HG02763 (cell line): ENCODE data around the gene HEPHL1.
A peak's percentile ranks its signal among the peaks of the same experiment; 100 is the strongest.
"Not testable (repeated sequence)": the region's sequence is repeated elsewhere in the genome, so short reads cannot be mapped to it uniquely, and the experiment has no call there.

Experiments
- ATAC-seq: cut with Tn5 transposase; IDR thresholded peaks from one replicate; pipeline ENCODE4 v1.9.1; 2021; ENCODE audit warnings: mild to moderate bottlenecking, moderate library complexity; ENCODE audit not compliant: unreplicated experiment

The HEPHL1 gene

DNA sequence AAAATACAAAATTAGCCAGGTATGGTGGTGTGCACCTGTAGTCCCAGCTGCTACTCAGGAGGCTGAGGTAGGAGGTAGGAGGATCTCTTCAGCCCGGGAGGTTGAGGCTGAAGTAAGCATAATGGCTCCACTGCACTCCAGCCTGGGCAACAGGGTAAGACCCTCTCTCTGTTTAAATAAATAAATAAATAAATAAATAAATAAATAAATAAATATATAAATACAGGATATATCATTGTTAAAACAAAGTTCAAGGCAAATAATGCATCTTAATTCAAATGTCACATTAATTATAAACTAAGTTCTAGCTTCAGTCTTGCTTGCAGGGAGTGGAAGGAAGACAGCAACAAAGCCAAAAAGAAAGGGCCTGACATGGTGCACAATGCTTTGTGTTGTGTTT is 63.0 kb downstream of the HEPHL1 start:
- no peak for ATAC-seq

DNA sequence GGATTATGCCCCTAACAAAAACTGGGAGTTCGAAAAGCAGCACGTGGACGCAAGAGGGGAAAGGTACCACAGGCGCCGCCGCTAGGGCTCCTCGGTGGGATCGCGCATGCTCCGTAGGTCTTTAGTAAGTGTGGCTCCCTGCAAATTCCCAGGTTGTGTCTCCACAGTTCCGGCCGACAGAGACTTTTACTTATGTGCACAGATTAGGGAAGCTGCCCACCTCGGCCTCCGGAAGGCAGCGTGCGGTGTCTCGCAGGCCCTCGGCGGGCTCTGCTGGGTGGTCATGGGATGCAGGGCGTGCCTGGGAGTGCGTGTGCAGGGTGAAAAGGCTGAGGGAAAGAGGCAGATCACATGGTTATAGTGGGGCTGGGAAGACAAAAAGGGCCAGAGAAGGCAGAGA is 67.8 kb downstream of the HEPHL1 start:
- ATAC-seq = no peak

DNA sequence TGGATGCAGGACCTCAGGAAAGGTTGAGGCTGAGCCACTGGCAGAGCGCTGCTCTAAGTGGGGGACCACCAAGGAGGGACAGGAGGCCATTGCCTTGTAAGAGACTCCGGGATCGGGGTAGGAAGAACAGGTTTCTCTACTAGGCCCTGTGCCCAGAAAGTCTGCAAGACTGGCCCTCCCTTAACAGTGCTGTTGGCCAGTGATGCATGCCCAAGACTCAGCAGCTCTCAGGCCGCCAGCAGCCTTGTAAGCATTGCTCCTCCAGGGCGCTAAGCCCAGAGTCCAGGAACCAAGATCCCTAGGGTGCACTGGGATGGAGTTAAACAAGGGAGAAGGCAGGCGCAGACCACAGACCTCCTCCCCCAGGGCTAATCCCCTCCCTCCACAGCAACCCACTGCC is 68.2 kb downstream of the HEPHL1 start:
- no peak for ATAC-seq

DNA sequence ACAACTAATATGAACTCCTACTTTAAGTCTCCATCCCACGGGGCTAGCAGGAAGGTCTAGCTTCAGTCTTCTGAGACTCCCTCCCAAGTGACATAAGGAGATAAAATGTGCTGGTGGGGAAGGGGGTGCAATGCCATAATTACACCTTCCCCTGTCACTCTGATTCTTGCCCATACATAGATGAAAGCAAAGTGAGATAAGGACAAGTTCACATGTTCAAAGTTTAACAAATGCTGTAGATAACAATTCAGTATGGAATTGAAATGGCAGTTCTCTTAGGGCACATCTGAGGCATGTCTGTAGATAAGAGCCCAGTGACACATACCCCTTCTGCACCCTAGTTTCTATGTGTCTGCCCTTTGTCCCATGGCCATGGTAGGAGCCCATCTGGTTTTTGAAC is 69.2 kb downstream of the HEPHL1 start:
- ATAC-seq = no peak

DNA sequence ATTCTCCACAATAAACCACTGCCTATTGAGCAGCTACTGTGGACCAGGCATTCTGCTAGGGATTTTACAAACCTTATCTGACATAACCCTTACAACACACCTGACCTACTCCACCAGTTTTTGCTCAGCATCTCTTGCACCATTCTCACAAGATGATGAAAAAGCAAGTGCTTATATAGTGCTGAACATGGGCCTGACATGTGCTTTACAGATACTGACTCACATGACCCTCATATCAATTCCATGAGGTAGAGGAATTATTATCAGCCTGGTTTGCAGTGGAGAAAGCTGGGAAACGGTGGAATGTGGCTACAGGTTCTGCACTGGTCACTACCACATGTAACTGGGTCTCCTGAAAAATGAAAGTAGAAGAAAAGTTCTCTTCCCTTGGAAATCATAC is 69.9 kb downstream of the HEPHL1 start:
- ATAC-seq = no peak

DNA sequence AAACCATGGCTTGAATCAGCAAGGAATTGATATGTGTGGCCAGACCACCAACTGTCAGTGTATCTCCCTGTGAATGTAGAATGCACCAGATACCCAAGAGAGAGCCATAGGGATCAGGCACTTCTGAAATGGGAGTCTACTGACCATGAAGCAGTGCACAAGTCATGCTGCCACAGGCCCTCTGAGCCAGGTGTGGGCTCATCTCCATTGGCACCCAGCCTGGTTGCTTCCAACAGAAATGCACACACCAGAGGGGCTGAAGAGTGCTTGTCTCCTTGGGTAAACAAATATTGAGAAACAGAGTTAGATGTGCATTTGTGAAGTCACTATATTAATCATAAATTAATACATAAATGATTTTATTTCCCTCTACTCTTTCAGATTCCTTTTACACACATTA is 79.1 kb downstream of the HEPHL1 start:
- ATAC-seq = no peak

DNA sequence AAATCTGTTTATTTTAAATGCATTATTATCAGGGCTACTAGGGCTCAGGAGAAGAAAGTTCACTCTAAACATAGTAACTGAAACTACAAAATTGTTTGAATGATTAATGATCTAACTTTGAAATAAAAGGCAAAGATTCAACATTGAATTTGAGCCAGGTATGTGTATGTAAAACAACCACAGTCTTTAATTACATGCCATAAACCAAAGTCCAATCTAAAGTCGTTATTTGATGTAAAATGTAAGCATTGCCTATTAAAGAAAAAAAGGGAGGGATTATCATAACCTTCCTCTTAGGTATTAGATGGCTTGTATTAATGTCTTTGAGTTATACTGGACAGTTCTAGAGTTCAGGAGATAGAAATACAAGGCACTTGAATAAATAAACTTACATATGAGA is 82.3 kb downstream of the HEPHL1 start:
- no peak for ATAC-seq

DNA sequence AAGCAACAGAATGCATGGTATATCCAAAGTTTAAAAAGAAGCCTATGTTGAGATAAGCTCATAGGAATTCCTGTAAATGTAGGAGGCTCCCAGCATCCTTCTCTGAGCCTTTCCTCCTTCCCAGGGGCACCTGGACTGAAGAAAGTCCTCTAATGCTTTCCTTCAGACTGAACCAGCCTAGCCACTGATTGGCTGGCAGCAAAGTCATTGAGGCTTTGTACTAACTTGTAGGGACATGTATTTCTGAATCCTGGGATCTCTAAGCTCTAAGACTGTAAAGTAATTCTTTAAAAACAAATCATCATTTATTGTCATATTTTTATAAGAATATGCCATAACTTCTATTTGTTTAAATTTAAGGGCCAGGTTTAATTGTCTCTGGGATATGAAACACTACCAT is 83.6 kb downstream of the HEPHL1 start:
- no peak for ATAC-seq

DNA sequence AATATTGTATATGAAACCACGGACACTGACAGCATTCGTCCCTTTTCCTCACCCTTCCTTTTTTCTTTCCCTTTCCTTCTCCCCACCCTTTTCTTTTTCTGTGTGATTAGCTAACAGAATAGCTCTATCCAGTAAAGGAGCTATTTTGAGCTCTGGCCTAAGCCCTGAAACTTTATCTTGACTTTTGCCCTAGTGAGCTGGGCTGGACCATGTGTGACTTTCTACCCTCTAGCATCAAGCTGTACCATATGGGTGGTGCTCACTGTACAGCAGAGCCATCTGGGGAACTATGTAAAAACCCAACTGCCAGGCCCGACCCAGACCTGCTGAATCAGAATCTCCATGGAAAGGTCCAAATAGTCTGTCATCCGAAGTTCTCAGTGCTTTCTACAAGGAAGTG is 85.6 kb downstream of the HEPHL1 start:
- no peak for ATAC-seq

DNA sequence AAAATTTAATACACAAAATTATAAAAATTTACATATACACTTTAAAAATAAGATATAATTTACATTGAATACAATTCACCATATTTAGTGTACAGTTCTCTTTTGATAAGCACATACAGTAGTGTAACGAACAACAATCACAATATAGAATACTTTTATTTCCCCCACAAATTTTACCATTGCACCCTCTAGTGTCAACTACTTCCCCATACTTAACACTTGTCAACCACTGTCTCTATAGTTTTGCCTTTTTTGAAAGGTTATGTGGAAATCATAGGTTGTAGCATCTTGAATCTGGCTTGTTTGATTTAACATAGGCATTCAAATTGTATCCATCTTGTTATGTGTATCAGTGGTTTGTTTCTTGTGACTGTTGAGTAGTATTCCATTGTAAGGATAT is 86.2 kb downstream of the HEPHL1 start:
- no peak for ATAC-seq

DNA sequence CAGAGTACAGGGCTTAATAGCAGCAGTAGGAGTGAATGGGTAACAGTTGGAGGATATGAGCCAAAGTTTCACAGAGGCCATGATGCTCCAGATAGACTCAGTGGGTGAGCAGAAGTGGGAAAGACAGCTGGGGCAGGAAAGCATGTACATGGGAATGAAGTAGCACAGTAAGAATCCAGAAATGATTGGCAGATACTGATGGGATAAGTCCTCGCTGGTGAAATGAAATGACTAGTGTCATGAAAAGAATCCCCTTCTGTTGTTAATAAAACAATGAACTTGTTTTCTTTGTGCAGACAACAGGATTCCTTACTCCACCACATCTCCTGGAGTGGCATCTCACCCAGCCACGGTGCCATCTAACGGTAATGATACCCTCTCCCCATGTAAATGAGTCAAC is 90.1 kb downstream of the HEPHL1 start:
- no peak for ATAC-seq

DNA sequence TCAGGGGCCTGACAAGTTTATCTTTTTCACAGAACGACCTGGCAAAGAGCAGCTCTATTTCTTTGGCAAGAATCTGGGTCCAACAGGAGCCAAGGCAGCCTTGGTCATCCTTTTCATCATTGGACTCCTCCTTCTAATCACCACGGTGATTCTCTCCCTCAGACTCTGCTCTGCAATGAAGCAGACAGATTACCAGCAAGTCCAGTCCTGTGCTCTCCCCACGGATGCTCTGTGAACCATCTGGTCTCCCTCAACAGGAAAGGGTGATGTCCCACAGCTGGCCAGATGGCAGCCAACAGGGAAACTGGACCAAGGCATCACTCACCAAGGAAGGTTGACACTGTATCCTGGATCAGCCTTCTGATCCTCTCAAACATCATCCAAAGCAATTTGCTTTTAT is 90.5 kb downstream of the HEPHL1 start:
- ATAC-seq = no peak

DNA sequence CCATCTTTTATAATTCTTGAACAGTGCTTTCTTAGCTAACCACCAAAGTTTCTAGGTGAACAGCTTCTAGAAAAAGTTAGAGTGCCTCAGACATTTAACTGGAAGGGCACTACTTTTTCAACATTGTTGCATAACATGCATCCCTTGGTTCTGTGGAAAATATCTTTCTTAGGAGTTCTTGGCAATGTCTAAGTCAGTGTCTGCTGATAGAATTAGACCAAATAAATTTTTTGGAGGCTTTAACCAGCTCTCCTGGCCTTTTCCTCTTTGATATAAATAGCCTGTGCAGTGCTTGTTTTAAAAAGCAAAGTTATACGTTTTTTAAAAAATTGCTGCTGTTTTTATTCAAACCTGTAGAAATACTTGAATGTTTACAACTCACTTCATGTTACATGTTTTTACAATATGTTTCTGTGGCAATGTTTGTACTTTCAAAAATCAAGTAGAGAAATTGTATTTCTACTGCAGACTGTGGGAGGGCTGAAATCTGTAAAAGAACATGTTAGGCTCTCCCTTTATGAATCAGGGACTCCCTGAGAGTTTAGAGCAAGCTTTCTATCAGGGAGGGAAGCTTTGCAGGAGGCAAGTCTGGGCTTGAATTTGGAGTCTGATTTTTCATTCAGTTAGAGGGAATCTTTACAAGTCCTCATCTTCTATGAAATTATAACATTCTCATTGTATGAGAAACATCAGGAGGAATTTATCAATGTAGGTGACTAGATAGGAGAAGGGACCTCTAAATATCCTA is 91.2 kb downstream of the HEPHL1 start:
- no peak for ATAC-seq

DNA sequence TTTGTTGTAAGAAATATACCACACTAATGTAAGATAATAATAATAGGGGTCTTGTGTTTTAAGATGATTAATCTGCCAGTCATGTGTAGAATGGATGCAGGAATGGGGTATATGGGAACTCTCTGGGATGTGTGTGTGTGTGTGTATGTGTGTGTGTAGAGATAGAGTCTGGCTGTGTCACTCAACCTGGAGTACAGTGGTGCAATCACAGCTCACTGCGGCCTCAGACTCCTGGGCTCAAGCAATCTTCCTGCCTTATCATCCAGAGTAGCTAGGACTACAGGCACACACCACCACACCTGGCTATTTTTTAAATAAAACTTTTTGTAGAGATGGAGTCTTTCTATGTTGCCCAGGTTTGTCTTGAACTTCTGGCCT is 96.0 kb downstream of the HEPHL1 start:
- no peak for ATAC-seq

DNA sequence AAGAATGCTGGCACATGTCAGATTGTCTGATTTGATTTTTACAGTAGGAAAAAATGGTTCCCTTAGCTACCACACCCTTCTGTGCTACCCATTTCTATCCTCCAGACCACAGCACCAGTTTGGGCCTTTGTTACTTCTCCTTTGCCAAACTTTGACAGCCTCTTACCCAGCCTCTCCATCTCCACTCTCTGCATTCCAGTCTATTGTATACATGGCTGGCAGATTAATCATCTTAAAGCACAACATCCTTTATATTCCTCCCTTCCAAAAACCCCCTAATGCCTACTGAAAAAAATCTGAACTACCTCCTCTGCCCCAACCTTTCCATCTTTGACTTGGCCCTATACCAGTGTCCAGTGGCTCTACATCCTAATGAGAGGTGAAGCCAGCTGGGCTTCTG is 96.7 kb downstream of the HEPHL1 start:
- no peak for ATAC-seq

DNA sequence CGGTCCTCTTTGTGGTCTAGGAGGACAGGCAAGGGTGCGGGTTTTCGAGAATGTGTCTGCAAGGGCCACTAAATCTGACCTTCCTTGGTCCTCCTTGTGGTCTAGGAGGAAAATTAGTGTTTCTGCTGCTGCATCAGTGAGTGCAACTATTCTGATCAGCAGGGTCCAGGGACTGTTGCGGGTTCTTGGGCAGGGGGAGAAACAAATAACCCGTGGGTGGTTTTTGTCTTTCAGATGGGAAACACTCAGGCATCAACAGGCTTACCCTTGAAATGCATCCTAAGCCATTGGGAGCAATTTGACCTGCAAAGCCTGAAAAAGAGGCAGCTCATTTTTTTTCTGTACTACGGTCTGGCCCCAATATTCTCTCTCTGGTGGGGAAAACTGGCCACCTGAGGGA is 98.5 kb downstream of the HEPHL1 start:
- ATAC-seq = not testable (repeated sequence)

DNA sequence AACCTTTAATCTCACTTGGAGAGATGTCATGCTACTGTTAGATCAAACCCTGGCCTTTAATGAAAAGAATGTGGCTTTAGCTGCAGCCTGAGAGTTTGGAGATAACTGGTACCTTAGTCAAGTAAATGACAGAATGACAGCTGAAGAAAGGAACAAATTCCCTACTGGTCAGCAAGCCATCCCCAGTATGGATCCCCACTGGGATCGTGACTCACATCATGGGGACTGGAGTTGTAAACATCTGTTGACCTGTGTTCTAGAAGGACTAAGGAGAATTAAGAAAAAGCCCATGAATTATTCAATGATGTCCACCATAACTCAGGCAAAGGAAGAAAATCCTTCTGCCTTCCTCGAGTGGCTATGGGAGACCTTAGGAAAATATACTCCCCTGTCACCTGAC is 99.4 kb downstream of the HEPHL1 start:
- not testable (repeated sequence) for ATAC-seq

DNA sequence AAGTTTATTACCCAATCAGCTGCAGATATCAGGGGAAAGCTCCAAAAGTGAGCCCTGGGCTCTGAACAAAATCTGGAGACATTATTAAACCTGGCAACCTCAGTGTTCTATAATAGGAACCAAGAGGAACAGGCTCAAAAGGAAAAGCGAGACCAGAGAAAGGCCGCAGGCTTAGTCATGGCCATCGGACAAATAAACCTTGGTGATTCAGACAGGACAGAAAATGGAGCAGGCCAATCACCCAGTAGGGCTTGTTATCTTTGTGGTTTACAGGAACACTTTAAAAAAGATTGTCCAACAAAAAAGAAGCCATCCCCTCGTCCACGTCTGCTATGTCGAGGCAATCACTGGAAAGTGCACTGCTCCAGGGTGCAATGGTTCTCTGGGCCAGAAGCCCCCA is 99.8 kb downstream of the HEPHL1 start:
- no peak for ATAC-seq

DNA sequence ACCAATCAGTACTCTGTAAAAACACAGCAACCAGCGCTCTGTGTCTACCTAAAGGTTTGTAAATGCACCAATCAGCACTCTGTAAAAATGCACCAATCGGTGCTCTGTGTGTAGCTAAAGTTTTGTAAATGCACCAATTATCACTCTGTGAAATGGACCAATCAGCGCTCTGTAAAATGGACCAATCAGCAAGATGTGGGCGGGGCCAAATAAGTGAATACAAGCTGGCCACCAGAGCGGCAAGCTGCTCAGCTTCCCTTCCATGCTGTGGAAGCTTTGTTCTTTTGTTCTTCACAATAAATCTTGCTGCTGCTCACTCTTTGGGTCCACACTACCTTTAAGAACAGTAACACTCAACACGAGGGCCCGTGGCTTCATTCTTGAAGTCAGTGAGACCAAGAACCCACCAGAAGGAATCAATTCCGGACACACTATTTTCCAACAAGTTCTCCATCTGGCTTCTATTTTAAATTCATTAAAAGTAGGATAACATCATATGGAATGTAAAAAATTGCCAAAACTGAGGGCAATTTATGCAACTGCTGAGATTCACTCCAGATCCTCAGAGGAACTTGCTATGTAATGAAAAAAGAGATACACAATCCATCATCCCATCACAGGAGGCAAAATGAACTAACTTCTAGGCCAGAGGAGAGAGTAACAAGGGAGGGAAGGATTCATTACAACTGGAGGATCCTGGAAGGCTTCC is 104.4 kb downstream of the HEPHL1 start:
- ATAC-seq = no peak

DNA sequence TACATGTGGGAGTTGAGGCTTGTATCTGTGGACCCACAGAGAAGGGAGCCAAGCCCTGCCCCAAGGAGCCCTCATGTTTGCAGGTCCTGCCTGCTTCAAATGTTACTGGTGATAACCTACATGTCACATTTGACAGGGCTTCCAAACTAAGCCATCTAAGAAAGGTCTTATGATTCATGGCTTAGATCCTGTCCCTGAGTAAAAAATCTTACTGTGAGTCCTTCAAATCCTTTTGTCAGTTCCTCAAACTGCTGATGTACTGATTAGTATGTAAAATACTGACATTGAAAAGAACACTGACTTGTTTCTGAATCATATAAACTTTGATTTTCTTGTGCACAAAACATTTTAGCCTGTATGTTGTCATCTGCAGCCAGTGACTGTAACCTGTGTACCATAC is 106.5 kb downstream of the HEPHL1 start:
- ATAC-seq = no peak

DNA sequence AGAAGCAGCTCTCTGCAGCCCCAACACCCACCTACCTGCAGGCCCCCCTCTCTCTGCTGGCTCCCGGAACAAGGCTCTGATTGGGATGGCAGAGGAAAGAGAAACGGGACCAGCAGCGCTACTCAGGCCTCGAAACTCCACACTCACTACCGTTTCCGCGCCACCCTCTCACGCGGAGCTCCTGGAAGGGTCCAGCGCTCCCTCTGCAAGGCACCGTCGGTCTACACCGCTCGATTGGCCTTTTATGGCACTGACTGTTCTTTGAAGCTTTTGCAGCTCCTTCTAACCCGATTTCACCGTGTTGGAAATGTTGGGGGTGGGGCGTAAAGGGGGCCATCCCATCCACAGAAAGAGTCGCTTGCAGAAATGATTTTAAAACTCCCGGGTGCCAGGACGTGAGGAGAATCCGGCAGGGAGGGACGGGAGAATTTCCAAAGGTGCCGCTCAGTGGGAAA is 107.2 kb downstream of the HEPHL1 start:
- peak; percentile 17 for ATAC-seq

DNA sequence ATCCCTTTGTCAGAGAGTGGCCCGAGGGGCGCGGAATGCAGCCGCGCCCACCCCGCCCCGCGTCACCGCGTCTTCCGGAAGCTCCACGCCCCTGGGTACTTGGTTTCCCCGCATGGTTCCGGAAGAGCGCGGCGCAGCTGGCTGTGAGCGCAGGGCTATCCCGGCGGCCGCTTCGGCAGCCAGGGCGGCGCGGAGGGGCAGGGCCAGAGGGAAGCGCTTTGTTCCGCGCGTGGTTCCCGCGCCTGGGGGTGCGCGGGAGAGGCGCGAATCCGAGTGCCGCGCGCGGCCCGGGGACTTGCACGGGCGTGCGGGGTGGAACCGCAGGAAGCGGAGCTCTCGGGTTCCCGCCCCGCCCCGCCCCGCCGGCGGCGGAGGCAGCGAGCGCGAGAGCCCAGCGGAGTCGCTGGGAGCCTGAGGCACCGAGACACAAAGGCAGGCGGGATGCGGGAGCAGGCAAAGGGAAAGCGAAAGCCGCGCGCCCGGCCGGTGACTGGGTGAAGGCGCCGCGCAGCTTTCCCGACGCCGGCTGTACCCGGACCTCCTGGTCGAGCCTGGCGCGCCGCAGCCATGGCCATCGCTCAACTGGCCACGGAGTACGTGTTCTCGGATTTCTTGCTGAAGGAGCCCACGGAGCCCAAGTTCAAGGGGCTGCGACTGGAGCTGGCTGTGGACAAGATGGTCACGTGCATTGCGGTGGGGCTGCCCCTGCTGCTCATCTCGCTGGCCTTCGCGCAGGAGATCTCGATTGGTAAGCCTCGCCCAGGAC is 107.8 kb downstream of the HEPHL1 start, which contains the start of gene PANX1:
Gene PANX1 (plus strand): TSS at position 96 of the 766 bp plus-strand sequence. CDS start 472 bp downstream, at position 568.
- peak; percentile 82 for ATAC-seq
